DOHH2 (cell line): Measurements from ENCODE around the gene COPS7A.

ENCODE experiments used
- H3F3A ChIP-seq: fragments of 200-600 bp; sonication (generic), shearing (Covaris generic); 2 replicates; pipeline ENCODE4 v1.6.0; 2016; ENCODE audit warnings: antibody characterized with exemption, mild to moderate bottlenecking; ENCODE audit not compliant: control insufficient read depth, insufficient read depth
- H3K27ac ChIP-seq: fragments of 200-600 bp; sonication (generic); 2 replicates; pipeline ENCODE4 v1.5.1; 2014; ENCODE audit warnings: low read depth, mild to moderate bottlenecking, low read length, moderate library complexity
- H3K27me3 ChIP-seq: fragments of 200-600 bp; sonication (generic); 2 replicates; pipeline ENCODE4 v1.6.1; 2014; ENCODE audit warnings: mild to moderate bottlenecking, low read length, mixed read lengths; ENCODE audit not compliant: control insufficient read depth
- H3K36me3 ChIP-seq: fragments of 200-600 bp; sonication (generic); 2 replicates; pipeline ENCODE4 v1.6.1; 2014; ENCODE audit warnings: mild to moderate bottlenecking, low read length, moderate library complexity, mixed read lengths; ENCODE audit not compliant: control insufficient read depth
- H3K4me1 ChIP-seq: fragments of 200-600 bp; sonication (generic); 2 replicates; pipeline ENCODE4 v1.6.1; 2014; ENCODE audit warnings: mild to moderate bottlenecking, low read length, mixed read lengths; ENCODE audit not compliant: control insufficient read depth
- H3K4me2 ChIP-seq: fragments of 200-600 bp; sonication (generic); 2 replicates; pipeline ENCODE4 v1.6.0; 2014; ENCODE audit warnings: mild to moderate bottlenecking, low read length, moderate library complexity
- H3K4me3 ChIP-seq: fragments of 200-600 bp; sonication (generic); 2 replicates; pipeline ENCODE4 v1.5.1; 2014; ENCODE audit warnings: mild to moderate bottlenecking, low read length, mixed read lengths
- H3K79me2 ChIP-seq: fragments of 200-600 bp; sonication (generic); 2 replicates; pipeline ENCODE4 v1.6.1; 2014; ENCODE audit warnings: mild to moderate bottlenecking, low read length, mixed read lengths; ENCODE audit not compliant: control insufficient read depth
- H3K9me2 ChIP-seq: fragments of 200-600 bp; sonication (generic); replicated peaks from 2 replicates; pipeline ENCODE4 v1.6.1; 2014; ENCODE audit warnings: mild to moderate bottlenecking, low read length, mixed read lengths; ENCODE audit not compliant: control insufficient read depth
- H3K9me3 ChIP-seq: fragments of 200-600 bp; sonication (generic); 2 replicates; pipeline ENCODE4 v1.6.1; 2014; ENCODE audit warnings: antibody characterized with exemption, low read length, mixed read lengths; ENCODE audit not compliant: control insufficient read depth, insufficient read depth
- H4K20me1 ChIP-seq: fragments of 200-600 bp; sonication (generic); 2 replicates; pipeline ENCODE4 v1.6.0; 2014; ENCODE audit warnings: low read depth, mild to moderate bottlenecking, antibody characterized with exemption, low read length, moderate library complexity; ENCODE audit not compliant: control insufficient read depth, insufficient read depth
- EZH2phosphoT487 ChIP-seq: fragments of 200-600 bp; sonication (generic); IDR thresholded peaks from 2 replicates; pipeline ENCODE4 v1.6.1; 2017; ENCODE audit warnings: borderline replicate concordance, mild to moderate bottlenecking, antibody characterized with exemption, low read length, moderate library complexity, mixed read lengths
- TF ChIP-seq, protein P1 (sequence below): fragments of 200-600 bp; sonication (generic); IDR thresholded peaks from one replicate; pipeline ENCODE4 v1.5.1; 2014; ENCODE audit warnings: antibody characterized with exemption, mild to moderate bottlenecking, low read depth, low read length; ENCODE audit not compliant: poor library complexity, severe bottlenecking

COPS7A gene

DNA sequence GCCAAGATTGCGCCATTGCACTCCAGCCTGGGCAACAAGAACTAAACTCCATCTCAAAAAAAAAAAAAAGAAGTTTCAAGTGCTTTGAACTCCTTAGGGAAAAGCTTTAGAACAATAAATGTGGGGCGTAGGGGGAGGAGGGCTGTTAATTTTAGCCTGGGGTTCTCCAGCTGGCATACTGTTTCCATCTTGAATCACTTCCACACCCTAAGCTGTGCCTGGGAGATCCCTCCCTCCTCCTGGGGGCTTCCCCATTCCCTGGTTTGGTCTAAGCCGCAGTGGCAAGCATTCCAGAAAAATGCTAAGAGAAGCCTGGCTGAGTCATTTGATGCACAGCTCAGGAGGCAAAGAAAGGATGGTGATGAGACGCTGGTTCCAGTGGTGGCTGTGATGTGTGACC, 32.4 kb upstream of the COPS7A start:
- H3K27ac ChIP-seq = no peak overlapping the region
- H4K20me1 ChIP-seq = no peaks in the 10 kb centered on the region; the same call in 1 of the 2 replicates
- H3K79me2 ChIP-seq = peaks cover 51% of the 10 kb centered on the region
- H3K4me1 ChIP-seq = peaks cover 63% of the 10 kb centered on the region
- H3K9me2 ChIP-seq = no peaks in the 10 kb centered on the region
- no peaks in the 10 kb centered on the region for H3K27me3 ChIP-seq
- H3K9me3 ChIP-seq = no peaks in the 10 kb centered on the region
- TF ChIP-seq, protein P1, sequence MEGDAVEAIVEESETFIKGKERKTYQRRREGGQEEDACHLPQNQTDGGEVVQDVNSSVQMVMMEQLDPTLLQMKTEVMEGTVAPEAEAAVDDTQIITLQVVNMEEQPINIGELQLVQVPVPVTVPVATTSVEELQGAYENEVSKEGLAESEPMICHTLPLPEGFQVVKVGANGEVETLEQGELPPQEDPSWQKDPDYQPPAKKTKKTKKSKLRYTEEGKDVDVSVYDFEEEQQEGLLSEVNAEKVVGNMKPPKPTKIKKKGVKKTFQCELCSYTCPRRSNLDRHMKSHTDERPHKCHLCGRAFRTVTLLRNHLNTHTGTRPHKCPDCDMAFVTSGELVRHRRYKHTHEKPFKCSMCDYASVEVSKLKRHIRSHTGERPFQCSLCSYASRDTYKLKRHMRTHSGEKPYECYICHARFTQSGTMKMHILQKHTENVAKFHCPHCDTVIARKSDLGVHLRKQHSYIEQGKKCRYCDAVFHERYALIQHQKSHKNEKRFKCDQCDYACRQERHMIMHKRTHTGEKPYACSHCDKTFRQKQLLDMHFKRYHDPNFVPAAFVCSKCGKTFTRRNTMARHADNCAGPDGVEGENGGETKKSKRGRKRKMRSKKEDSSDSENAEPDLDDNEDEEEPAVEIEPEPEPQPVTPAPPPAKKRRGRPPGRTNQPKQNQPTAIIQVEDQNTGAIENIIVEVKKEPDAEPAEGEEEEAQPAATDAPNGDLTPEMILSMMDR = no peak
- TF ChIP-seq EZH2phosphoT487 = no peak
- peaks cover 43% of the 10 kb centered on the region for H3K36me3 ChIP-seq
- H3K4me3 ChIP-seq = no peak overlapping the region
- peaks cover 19% of the 10 kb centered on the region for H3F3A ChIP-seq
- peak overlapping the region; percentile 81; the same call in 1 of the 2 replicates for H3K4me2 ChIP-seq

DNA sequence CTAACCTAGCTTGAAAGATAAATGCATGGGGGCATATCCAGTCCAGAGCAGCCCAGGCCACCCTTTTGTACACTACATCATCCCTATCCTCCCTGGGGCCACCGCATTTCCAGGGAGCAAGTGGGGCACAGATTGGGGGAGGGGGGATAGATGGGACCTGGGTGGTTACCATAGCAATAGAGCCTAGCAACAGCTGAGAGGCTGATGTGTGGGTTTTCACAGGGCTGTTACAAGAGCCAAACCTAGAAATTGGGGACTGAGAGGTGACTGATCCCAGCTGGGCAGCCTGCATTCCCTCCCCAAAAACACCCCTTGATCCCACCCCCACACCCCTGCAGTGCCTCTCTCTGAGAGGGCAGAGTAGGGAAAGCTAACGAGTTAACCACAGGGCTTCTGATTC, 31.0 kb upstream of the COPS7A start:
- Histone ChIP-seq H3K9me3 (no peaks in the 10 kb centered on the region), H3K36me3 (peaks cover 28% of the 10 kb centered on the region), H3K4me3 (no peak overlapping the region), H3K27ac (no peak overlapping the region), H3K4me1 (peaks cover 62% of the 10 kb centered on the region), H3F3A (peaks cover 15% of the 10 kb centered on the region), H4K20me1 (no peaks in the 10 kb centered on the region; the same call in 1 of the 2 replicates), H3K9me2 (no peaks in the 10 kb centered on the region), H3K4me2 (no peak overlapping the region), H3K27me3 (no peaks in the 10 kb centered on the region), H3K79me2 (peaks cover 37% of the 10 kb centered on the region)
- no peak for TF ChIP-seq EZH2phosphoT487
- TF ChIP-seq, protein P1 = no peak

DNA sequence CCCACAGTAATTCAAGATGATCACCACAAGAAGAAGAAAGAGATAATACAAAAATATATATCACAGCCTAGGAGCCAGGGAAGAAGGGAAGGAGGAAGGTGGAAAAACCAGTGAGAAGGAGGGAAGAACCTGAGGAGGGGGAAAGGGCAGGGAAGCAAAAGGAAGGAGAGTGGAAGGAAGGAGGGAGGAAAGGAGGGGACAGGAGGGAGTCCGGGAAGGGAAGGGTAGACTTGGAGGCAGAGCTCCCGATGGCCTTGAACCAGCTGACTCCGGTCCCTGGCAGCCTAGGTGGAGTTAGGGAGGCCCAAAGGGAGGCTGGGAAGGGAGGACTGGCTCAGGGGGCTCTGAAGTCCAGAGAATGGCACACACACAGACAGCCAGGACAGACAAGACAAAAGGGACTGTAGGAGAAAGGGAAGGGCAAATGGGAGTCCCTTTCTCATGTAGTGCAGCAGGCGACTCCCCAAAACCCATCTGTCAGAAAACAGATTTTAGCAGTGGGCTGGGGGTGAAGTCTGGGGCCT, 30.0 kb upstream of the COPS7A start:
- H3K9me2 ChIP-seq = no peaks in the 10 kb centered on the region
- peaks cover 69% of the 10 kb centered on the region for H3K4me1 ChIP-seq
- no peaks in the 10 kb centered on the region; the same call in 1 of the 2 replicates for H4K20me1 ChIP-seq
- H3F3A ChIP-seq = peaks cover 22% of the 10 kb centered on the region
- H3K4me3 ChIP-seq = no peak overlapping the region
- TF ChIP-seq EZH2phosphoT487 = no peak
- TF ChIP-seq, protein P1 = no peak
- no peaks in the 10 kb centered on the region for H3K27me3 ChIP-seq
- H3K79me2 ChIP-seq = peaks cover 27% of the 10 kb centered on the region
- peaks cover 23% of the 10 kb centered on the region for H3K36me3 ChIP-seq
- no peak overlapping the region for H3K27ac ChIP-seq
- H3K9me3 ChIP-seq = no peaks in the 10 kb centered on the region
- no peak overlapping the region for H3K4me2 ChIP-seq
